ENCODE results near the gene CARD11.

- TF ChIP-seq POLR2A (IDR thresholded peaks at IDR 0.05) = no peak
- TF ChIP-seq CTCF (IDR thresholded peaks at IDR 0.05) = no peak
Measured at GRCh38 chr7:2993396-2993795, 50.3 kb downstream of the CARD11 start.
